OCI-LY1 (cell line): Measurements from ENCODE around the gene ING2.

Experiments
- CTCF ChIP-seq: fragments of 200-600 bp; sonication (generic), shearing (Covaris generic); IDR thresholded peaks from 2 replicates; pipeline ENCODE4 v1.5.1; 2017; ENCODE audit warnings: mild to moderate bottlenecking, antibody characterized with exemption, low read length, moderate library complexity, mixed read lengths
- EZH2 ChIP-seq: fragments of 200-600 bp; sonication (generic), shearing (Covaris generic); IDR thresholded peaks from 2 replicates; pipeline ENCODE4 v1.8.0; 2017; ENCODE audit warnings: borderline replicate concordance, mixed run types, mild to moderate bottlenecking, antibody characterized with exemption, low read length, moderate library complexity, mixed read lengths

GRCh38 chr4:183553601-183554345 is 48.9 kb downstream of the ING2 start:
- TF ChIP-seq CTCF = no peak
- TF ChIP-seq EZH2 = no peak
